Lung microvascular endothelial cell (primary cell): ENCODE results near the gene MYH7B. TPM values are rescaled to one million over a fixed set of nuclear protein-coding genes. Genes with fewer than 3 reads are reported as not detected.

Experiments used
- DNase-seq, 2 donors: peaks; one replicate each; pipeline versions ENCODE4 v3.0.0 to v3.0.0-alpha.2; 2010; ENCODE audit warnings: low read depth in 2 of 2
- total RNA-seq: library from RNA; depleted of rRNA; stranded (reverse); fragments of >200 nt; gene quantifications from 2 replicates; pipeline ENCODE4 v1.2.1, GENCODE V29; 2014

MYH7B gene
- total RNA-seq, 1 donor from 2014 or later, result under 0.01 TPM

DNA sequence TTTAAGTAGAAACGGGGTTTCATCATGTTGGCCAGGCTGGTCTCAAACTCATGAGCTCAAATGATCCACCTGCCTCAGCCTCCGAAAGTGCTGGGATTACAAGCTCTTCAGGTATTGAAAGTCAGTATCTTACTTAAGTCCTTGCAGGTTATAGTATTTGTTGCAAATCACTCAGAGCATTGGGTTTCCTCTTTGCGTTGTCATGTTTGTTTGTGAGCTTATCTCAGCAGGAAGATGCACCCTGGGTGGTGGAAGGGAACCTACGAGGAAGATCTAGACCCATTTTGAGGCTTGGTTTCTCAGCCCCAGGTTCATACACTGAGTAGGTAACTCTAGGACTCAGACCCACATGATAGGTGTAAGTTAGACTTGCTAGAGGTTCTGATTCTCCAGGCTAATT is 18.6 kb downstream of the MYH7B start:
- DNase-seq, result no peak

DNA sequence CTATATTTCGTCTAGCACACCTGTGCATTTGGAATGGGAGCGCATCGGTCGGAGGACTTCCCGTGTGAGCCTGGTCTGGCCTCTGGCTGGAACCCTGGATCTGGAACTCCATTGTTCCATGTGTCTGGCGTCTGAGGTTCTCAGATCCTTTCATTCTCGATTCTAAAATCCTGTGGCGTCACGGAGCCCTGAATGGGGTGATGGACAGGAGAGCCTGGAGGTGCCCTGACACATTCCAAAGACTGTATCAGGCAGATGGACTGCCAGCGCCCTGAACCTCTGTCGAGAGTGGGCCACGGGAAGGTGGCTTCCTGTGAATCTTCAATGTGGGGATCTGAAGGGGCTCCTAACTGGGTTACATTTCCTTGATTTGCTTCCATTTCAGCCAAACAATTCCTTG is 20.6 kb downstream of the MYH7B start:
- no peak for DNase-seq

DNA sequence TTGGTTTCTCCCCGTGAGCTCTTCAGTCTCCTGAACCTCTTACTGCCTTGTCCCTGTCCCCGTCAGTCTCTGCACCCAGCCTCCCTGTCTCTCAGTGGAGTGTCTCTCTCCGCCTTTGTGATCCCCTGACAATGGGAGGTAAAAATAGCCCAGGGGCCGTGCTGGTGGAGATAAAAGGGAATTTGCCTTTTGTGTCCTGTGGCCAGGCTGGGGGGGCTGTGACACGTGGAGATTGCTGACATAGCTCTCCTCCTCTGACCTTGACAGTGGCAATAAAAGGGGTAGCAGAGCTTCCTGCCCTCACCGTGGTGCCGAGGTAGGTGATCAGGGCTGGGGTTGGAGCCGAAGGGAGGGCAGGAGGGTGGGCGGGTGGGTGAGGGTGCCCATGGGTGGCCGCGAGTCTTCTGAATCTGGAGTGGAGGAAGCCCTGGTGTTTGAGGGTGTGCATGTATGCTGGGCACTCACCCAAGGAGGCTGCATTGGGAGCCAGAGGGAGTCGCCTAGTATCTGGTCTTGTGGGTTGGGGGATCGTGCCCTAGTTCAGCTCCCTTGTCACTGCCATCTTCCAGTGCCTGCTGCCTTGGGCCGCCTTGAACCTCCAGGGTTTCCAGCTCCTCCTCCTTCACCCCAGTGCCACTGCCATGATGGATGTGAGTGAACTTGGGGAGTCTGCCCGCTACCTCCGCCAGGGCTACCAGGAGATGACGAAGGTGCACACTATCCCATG is 21.9 kb downstream of the MYH7B start:
- peak in 1 of 2 donors; percentile 29 for DNase-seq

DNA sequence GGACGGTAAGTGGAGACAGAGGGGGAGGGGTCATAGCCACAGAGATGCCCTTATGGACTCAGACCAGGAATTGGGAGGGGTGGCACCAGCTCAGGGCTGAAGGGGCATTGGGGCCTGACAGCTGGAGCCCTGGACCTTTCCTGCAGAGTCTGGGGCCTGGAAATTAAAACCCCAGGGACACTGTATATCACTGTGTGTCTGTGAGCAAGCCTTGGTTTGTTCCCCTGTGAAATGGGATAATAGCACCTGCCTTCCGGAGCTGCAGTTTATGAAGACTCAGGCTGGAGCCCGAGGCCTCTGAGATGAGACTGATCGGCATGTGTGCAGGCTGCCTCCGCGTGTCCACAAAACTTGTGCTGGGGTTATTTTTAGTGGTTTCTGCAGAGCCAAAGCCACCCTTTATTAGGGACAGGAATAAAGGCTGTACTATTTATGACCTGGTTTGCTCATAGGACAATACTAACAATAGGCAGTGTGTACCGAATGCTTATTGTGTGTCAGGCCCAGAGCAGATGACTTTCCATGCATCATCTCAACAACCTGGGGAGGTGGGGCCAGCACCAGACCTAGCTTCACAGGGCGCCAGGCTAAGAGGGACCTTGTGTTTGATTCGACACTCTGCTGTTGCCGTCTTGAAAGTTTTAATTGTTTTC is 22.6 kb downstream of the MYH7B start:
- no peak for DNase-seq

DNA sequence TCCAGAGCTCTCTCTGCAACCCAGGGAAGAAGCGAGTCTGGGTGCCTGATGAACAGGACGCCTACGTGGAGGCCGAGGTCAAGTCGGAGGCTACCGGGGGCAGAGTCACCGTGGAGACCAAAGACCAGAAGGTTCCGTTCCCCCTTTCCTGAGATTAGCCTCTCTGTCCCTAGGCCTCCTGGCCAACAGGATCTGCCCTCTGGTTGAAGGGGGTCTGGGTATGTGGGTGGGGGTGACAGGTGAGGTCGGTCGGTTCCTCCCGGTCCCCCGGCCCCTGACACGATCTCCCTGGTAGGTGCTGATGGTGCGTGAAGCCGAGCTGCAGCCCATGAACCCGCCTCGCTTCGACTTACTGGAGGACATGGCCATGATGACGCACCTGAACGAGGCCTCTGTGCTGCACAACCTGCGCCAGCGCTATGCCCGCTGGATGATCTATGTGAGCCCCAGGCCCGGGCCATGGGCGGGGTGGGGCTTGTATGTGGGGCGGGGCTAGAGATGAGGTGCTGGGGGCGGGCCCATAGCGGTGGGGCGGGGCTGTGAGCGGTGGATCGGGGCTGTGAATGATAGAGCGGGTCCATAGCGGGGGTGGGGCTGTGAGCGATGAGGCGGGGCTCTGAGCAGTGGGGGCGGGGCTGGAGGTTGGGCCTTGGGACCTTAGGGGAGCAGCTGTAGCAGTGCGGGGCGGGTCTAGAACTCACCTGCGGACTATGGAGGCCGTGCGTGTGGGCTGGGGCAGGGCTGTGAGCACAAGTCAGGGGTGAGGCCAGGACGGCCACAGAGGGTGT is 23.9 kb downstream of the MYH7B start:
- DNase-seq, result no peak

DNA sequence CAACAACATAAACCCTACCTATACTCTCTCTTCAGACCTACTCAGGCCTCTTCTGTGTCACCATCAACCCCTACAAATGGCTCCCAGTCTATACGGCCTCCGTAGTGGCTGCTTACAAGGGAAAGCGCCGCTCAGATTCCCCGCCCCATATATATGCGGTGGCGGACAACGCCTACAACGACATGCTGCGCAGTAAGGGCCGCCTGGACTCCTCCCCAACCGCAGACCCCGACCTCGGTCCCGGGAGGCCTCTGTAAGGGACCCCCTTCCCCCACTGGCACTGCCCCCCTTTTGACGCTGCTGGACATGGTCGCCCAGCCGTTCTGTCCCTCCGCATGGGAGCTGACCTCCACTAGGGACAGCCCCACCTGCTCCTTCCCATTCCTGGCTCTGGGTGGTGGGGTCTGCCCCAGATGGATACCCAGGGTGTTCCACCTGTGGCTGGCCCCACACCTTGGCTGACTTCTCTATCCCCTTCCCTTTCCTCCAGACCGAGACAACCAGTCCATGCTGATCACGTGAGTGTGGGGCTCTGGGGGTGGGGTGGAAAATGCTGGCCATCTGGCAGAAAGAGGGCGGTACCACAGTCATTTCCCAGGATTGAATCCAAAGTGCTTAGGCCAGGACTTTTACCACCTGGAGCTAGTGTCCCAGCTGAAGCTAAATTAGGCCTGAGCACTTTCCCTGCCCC is 25.0 kb downstream of the MYH7B start:
- DNase-seq, result peak in 1 of 2 donors; percentile 81

DNA sequence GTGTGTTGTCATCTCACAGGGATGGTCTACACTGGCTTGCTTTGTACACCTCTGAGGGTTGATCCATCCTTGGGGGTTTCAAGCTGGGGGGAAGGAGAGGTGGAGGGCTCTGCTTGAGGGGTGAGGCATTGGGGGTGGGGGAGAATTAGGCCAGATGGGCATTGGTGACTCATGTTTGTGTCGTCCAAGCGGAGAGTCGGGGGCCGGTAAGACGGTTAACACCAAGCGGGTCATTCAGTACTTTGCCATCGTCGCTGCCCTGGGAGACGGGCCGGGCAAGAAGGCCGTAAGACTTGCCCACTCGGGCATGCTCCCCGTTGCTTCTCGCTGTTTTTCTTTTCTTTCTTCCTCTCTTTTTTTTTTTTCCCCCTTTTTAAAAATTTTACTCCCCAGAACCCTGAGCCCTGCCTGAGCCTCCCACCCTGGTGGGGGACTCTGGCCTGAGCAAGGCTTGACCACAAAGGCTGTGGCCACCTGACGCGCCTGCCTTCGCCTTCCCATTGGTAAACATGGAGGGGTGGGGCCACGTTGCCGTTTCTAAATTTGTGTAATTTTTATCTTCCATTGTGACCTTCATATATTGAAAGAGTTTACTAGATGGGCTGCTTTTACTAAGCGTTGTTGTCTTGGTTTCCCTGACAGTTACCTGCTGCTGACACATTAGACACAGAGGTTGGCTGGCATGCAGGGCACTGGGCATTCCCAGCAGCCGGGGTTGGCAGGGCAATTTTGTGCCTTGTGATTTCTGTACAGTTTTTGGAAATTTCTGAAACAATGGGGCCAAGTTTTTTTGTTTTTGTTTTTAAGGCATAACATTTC is 26.8 kb downstream of the MYH7B start:
- DNase-seq, result no peak

DNA sequence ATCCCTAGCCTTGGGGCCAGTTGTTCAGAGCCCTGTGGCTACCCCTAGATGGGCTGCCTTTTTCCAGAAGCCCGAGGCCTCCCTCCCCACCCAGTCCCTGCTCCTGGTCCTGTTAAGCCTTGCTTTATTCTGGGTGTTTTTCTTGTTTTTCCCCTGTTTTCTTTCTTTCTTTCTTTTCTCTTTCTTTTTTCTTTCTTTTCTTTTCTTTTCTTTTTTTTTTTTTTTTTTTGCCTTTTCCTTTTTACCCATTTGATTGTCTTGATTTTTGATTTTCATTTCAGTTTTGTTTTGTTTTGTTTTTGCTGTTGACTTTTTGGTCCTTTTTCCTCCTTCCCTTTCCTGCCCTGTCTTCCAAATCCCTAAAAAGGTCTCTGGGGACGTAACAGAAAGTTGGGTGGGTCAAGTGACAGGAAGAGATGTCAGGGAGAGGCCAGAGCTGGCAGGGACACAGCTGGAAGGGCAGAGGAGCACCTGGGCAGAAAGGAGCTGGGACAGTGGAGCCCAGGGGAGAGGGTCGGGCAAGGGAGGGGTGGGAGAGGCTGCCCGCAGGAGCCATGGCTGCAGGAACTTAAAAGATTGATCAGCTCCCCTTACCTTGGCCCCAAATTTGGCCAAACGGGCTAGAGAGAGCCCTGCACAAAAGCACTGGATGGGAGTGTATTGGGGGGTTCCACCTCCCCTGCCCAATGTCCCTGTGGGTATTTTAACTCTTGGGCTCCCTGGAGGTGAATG is 27.6 kb downstream of the MYH7B start:
- no peak for DNase-seq

DNA sequence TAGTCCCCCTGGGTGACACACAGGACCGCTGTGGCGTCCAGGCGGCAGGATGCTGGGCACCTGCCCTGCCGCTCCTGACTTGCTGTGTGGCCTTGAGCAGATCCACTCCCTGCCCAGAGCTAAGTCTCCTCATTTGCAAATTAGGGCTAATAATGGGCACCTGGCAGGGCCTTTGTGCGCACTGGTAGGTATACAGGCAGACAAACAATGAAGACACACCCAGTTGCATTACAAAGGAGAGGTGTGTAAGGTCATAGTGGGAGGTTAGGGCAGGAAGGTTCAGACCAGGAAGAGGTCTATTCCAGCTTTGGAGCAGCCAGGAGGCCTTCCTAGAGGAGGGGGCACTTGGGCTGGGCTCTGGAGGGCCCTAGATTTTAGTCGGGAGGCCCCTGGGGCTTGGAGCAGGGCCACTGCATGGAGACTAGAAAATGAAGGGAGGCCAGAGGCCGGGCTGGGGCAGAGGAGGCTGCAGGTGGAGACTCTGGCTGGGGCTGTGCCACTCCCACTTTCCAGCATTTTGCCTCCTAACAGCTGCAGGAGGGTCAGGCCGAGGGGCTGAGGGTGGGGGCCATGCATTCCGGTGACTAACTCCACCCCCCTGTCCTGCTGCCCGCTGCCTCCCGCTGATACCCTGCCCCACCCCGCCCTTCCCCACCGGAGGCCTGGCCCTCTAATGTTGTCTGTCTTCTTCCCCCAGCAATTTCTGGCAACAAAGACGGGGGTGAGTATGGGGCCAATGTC is 28.5 kb downstream of the MYH7B start:
- DNase-seq, result no peak

DNA sequence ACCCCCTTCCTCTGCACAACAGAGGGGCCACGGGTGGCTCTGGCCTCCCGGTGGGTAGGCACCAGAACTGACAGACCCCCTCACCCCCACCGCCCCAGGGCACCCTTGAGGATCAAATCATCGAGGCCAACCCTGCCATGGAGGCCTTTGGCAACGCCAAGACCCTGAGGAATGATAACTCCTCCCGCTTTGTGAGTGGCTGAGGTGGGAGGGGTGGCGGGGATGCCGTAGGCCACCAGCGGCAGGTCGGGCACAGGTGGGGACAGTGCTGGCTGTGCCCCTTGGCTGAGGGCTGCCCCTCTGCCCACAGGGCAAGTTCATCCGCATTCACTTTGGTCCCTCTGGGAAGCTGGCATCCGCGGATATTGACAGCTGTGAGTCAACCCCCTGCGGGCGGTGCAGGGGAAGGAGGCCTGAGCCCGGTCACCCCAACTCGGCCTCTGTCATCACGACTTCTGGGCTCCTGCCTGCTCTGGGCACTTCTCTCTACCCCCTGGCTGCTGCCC is 29.1 kb downstream of the MYH7B start:
- DNase-seq, result peak in 1 of 2 donors; percentile 35

DNA sequence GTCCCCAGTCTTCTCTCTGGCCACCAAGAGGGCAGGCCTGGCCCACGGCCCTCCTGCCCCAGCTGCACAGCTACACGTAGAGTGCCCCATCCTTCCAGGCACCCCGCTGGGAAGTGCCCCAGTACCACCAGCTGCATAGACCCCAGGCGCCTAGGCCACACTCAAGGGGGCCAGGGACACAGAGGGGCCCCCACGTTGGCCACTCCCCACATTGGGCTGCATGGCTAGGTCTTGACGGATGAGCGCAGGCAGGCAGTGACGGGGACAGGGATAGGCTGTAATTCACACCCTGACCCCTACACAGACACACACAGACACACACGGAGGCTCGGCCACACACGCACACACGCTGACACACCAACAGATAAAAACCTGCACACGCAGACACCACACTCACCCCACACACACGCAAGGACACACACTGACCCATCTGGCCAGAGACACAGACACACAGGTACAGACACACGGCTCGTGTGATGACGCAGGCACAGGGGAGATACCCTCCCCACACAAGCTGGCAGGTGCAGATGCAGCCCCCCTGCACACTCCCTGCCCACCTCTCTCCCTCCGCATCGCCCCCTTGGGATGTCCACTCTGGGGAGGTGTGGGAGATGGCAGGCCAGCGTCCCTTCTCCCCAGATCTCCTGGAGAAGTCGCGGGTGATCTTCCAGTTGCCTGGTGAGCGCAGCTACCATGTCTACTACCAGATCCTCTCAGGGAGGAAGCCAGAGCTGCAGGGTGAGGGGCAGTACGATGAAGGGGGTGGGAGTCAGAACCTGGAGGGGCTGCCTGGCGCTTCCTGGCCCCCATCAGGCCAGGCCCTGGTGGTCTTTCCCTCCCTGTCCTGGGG is 30.0 kb downstream of the MYH7B start:
- no peak for DNase-seq

DNA sequence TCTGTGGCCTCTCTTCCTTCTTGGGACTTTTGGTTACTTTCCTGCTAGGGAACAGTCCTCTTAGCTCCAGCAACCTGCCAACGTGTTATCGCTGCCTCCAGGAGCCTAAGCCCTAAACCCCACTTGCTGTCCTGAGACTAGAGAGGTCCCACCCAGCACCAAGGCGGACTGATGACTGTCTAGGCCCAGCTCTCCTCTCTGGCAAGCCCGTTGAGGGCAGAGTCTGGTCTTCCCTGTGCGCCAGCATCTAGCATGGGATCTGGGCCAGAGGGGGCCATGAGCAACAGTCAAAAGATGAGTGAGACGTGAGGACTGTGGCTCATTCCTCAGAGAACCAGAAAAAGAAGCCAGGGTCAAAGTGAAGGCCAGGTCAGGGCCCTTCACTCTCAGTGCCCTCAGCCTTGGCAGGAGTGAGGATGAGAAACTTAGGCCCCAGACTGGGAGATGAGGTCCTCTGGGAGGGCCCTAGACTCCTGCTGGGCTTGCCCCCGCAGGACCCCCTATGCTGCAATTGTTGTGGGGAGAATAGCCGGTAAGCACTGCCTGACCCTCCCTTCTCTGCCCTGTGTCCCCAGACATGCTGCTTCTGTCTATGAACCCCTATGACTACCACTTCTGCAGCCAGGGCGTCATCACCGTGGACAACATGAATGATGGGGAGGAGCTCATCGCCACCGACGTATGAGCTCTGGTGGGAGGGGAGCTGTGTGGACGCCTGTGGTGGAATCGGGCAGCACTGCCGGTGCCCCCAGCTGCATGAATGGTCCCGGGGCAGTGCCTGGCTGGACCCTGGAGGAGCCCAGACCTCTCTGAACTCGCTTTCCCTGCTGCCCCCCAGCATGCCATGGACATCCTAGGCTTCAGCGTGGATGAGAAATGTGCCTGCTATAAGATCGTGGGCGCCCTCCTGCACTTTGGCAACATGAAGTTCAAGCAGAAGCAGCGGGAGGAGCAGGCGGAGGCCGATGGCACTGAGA is 30.9 kb downstream of the MYH7B start:
- DNase-seq, result no peak

DNA sequence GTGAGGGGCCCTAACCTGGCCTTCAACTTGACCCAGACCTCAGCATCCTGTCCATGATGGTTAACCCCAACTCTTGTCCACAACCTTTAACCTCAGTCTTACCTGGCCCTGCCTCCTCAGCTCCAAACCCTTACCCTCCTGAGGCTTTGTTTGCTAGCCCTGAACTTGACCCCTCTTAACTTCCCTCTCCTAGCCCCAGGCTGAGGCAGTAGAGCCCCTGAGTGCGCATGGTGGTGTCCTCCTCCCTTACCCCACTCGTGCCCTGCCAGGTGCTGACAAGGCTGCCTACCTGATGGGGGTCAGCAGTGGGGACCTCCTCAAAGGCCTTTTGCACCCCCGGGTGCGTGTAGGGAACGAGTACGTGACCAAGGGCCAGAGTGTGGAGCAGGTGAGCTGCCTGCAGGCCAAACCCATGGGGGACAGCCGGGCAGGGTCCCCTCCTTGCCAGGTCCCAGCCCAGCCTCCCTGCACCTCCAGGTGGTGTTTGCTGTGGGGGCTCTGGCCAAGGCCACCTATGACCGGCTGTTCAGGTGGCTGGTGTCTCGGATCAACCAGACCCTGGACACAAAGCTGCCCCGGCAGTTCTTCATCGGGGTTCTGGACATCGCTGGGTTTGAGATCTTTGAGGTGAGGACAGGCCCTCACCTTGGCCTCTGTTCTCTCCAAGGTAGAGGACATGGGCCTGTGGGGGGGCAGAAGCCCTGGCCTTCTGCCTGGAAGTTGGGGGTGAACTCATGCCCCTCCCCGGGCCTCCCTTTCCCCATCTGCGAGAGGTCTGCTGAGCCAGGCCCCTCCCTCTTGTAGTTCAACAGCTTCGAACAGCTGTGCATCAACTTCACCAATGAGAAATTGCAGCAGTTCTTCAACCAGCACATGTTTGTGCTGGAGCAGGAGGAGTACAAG is 31.9 kb downstream of the MYH7B start:
- no peak for DNase-seq

DNA sequence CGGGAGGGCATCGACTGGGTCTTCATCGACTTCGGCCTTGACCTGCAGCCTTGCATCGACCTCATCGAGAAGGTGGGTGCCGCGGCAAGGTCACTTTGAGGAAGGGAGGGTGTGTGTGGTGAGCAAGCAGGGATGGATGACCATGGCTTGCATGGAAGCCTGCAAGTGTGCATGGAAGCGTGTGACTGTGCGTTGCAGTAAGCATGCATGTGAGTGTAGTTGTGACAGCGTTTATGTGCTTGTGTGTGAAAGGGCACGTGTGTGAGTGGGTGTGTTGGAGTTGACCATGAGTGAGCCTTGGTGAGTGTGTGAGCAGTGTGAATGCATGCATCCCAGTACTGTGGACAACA is 32.5 kb downstream of the MYH7B start:
- peak in 1 of 2 donors; percentile 13 for DNase-seq

DNA sequence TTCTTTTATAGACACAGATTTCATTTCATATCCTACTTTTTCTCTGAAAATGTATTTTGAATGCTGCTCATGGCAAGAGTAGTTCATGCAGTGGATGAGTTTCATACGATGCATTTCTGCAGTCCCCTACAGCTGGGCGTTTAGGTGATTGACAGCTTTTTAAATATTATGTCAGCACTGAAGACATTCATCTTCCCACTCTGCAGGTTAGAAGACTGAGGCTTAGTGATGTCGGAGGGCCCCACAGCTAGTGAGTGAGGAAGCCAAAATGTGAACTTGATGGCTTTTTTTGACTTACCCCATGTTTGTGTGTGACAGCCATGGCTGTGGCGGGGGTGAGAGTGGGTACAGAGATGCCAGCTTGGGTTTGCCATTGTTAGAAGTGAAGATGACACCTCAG is 33.5 kb downstream of the MYH7B start:
- no peak for DNase-seq

DNA sequence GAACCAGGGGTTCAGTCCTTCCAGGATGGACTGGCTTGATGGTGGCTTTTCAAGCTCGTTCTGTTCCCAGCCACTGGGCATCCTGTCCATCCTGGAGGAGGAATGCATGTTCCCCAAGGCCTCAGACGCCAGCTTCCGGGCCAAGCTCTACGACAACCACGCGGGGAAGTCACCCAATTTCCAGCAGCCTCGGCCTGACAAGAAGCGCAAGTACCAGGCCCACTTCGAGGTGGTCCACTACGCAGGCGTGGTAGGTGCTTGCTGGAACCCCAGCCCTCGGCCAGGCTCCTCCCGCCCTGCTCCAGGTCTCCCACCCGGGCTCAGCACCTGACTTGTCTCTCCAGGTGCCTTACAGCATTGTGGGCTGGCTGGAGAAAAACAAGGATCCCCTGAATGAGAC is 34.0 kb downstream of the MYH7B start:
- no peak for DNase-seq
